Peyer's patch (tissue), 4 donors: ENCODE data around the gene TMEM119. TPM values are rescaled to one million over a fixed set of nuclear protein-coding genes. Genes with fewer than 3 reads are reported as not detected.
A peak's percentile ranks its signal among the peaks of the same experiment; 100 is the strongest.

Experiments used
- DNase-seq, 3 donors: peaks; one replicate each; pipeline ENCODE4 v3.0.0-alpha.2; 2017 to 2019
- H3K27ac ChIP-seq, 4 donors: fragments of 200-600 bp; sonication (generic); one replicate each; pipeline ENCODE4 v1.5.1; 2016 to 2019
- H3K27me3 ChIP-seq, 2 donors: fragments of 200-600 bp; sonication (generic); one replicate each; pipeline ENCODE4 v1.5.1; 2019
- H3K36me3 ChIP-seq, 3 donors: fragments of 200-600 bp; sonication (generic); one replicate each; pipeline ENCODE4 v1.5.1; 2016 to 2019
- H3K4me1 ChIP-seq, 4 donors: fragments of 200-600 bp; sonication (generic); one replicate each; pipeline ENCODE4 v1.5.1; 2016 to 2019
- H3K4me3 ChIP-seq, 4 donors: fragments of 200-600 bp; sonication (generic); 1 replicate in 3 of 4; 2 replicates in 1 of 4; pipeline ENCODE4 v1.5.1; 2016 to 2019; ENCODE audit warnings: mild to moderate bottlenecking in 1 of 4
- H3K9me3 ChIP-seq, 4 donors: fragments of 200-600 bp; sonication (generic); one replicate each; pipeline ENCODE4 v1.5.1; 2016 to 2019; ENCODE audit warnings: mild to moderate bottlenecking in 1 of 4
- CTCF ChIP-seq, 6 experiments: fragments of 450-650 bp in 4 of 6; fragments of 200-600 bp in 2 of 6; sonication (generic) in 1 of 6; IDR thresholded peaks; one replicate each; pipeline ENCODE4 v1.5.1; 2017 to 2019; ENCODE audit warnings: antibody characterized with exemption in 6 of 6, mild to moderate bottlenecking in 3 of 6, moderate library complexity in 1 of 6
- POLR2A ChIP-seq, 2 donors: fragments of 450-650 bp; IDR thresholded peaks; one replicate each; pipeline ENCODE4 v1.5.1; 2017; ENCODE audit warnings: antibody characterized with exemption in 2 of 2, mild to moderate bottlenecking in 2 of 2, moderate library complexity in 2 of 2
- total RNA-seq, 4 donors: library from RNA; depleted of rRNA; stranded (reverse); fragments of >200 nt; gene quantifications; one replicate each; pipeline ENCODE4 v1.1.0, GENCODE V29; 2016

Gene TMEM119
- total RNA-seq, 4 donors from 2014 or later, result 1.8 to 17.3 (median 3.4) TPM

GRCh38 chr12:108565976-108566375 lies 31.9 kb downstream of the TMEM119 start:
- Histone ChIP-seq H3K4me3 (no peak overlapping the region), H3K36me3 (peaks cover 0 to 58% (median 0%) of the 10 kb centered on the region in 3 donors), H3K27me3 (no peaks in the 10 kb centered on the region), H3K27ac (peak overlapping the region in 3 of 4 donors; percentile 27 to 53 (median 30)), H3K4me1 (peaks cover 0 to 23% (median 9%) of the 10 kb centered on the region in 4 donors), H3K9me3 (no peaks in the 10 kb centered on the region)
- DNase-seq, result peak; percentile 54 to 84 (median 63)
- TF ChIP-seq POLR2A (IDR thresholded peaks at IDR 0.05) (no peak), CTCF (IDR thresholded peaks at IDR 0.05) (no peak)

- Histone ChIP-seq H3K4me1 (peaks cover 0 to 24% (median 10%) of the 10 kb centered on the region in 4 donors), H3K36me3 (peaks cover 0 to 58% (median 0%) of the 10 kb centered on the region in 3 donors), H3K27me3 (no peaks in the 10 kb centered on the region), H3K4me3 (no peak overlapping the region), H3K9me3 (no peaks in the 10 kb centered on the region), H3K27ac (no peak overlapping the region)
- no peak for DNase-seq
- TF ChIP-seq POLR2A (IDR thresholded peaks at IDR 0.05) (no peak), CTCF (IDR thresholded peaks at IDR 0.05) (no peak)
Observed at GRCh38 chr12:108565146-108565545, 32.7 kb downstream of the TMEM119 start.

DNA sequence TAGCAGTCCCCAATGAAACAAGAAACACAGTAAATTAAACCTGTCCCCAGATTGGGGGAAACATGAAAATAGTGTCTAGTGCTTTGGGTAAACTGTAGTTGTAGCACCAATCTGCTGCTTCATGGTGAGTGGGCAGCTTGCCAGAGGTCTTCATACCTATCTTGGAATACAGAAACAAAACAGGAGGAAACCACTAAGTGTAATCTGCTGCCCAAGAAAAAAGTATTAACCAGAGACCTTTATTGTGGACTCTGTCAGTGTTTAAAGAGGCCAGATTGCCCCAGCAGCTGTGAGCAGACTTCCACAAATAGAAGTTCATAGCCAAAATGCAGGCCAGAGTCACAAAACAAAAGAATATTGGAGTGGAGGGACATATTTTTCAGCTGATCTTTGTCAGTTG lies 33.2 kb downstream of the TMEM119 start:
- Histone ChIP-seq H3K27me3 (no peaks in the 10 kb centered on the region), H3K36me3 (peaks cover 0 to 56% (median 0%) of the 10 kb centered on the region in 3 donors), H3K4me3 (no peak overlapping the region), H3K4me1 (peaks cover 0 to 28% (median 13%) of the 10 kb centered on the region in 4 donors), H3K27ac (no peak overlapping the region), H3K9me3 (no peaks in the 10 kb centered on the region)
- DNase-seq, result no peak
- TF ChIP-seq POLR2A (IDR thresholded peaks at IDR 0.05) (no peak), CTCF (IDR thresholded peaks at IDR 0.05) (no peak)

- DNase-seq, result no peak
- peaks cover 0 to 37% (median 17%) of the 10 kb centered on the region in 4 donors for H3K4me1 ChIP-seq
- H3K27ac ChIP-seq, result peak overlapping the region in 3 of 4 donors; percentile 93 to 97 (median 96)
- H3K9me3 ChIP-seq, result no peaks in the 10 kb centered on the region
- TF ChIP-seq CTCF (IDR thresholded peaks at IDR 0.05) (no peak), POLR2A (IDR thresholded peaks at IDR 0.05) (no peak)
- H3K27me3 ChIP-seq, result no peaks in the 10 kb centered on the region
- peak overlapping the region in 3 of 4 donors; percentile 84 to 93 (median 93) for H3K4me3 ChIP-seq
- peaks cover 0 to 47% (median 0%) of the 10 kb centered on the region in 3 donors for H3K36me3 ChIP-seq
Observed at GRCh38 chr12:108563804-108564151, 34.1 kb downstream of the TMEM119 start.

DNA sequence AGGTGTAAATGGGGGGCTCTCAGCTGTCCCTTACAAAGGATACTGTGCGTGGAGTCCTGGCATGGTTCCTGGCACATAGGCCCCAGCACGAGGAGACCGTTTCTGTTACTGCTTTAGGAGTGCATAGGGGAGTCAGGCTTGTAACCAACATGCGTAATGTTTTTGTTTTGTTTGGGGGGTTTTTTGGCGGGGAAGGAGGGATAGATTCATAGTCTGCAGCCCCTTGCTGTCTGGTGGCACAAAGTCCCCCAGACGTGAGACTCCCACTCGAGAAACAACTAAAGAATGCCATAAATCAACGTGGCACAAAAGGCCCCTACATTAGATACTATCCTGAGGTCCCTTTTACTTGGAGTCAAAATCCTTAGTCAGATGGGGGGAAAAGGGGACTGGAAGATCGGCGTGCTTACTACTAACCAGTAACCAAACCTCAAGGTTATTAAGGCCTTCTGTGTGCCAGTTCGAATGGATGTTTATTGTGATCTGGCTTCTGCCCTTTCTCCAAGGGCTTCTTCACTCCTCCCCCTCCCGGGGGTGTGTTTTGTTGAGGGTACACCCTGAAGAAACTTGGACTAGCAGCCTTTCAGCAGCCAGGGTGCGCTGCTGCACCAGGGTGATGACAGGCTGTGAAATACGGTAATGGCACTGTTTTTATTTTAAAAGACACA lies 34.6 kb downstream of the TMEM119 start:
- peaks cover 0 to 40% (median 19%) of the 10 kb centered on the region in 4 donors for H3K4me1 ChIP-seq
- peak; percentile 80 to 96 (median 90) for DNase-seq
- TF ChIP-seq POLR2A (IDR thresholded peaks at IDR 0.05) (peak in 1 of 2 donors; percentile 62), CTCF (IDR thresholded peaks at IDR 0.05) (peak; percentile 75 to 93 (median 85))

More for the DNA sequence above, 34.6 kb downstream of the TMEM119 start:
- Histone ChIP-seq H3K27ac (peak overlapping the region; percentile 93 to 97 (median 95)), H3K27me3 (no peaks in the 10 kb centered on the region), H3K36me3 (peaks cover 0 to 42% (median 0%) of the 10 kb centered on the region in 3 donors), H3K4me3 (peak overlapping the region; percentile 84 to 96 (median 93)), H3K9me3 (no peaks in the 10 kb centered on the region)
